Peyer's patch (tissue), 4 donors: Measurements from ENCODE around the gene TMEM18.

Source experiments
- POLR2A ChIP-seq, 2 donors: fragments of 450-650 bp; IDR thresholded peaks; one replicate each; pipeline ENCODE4 v1.5.1; 2017; ENCODE audit warnings: antibody characterized with exemption in 2 of 2, mild to moderate bottlenecking in 2 of 2, moderate library complexity in 2 of 2
- TF ChIP-seq, protein P1 (sequence below), 6 experiments: fragments of 450-650 bp in 4 of 6; fragments of 200-600 bp in 2 of 6; sonication (generic) in 1 of 6; IDR thresholded peaks; one replicate each; pipeline ENCODE4 v1.5.1; 2017 to 2019; ENCODE audit warnings: antibody characterized with exemption in 6 of 6, mild to moderate bottlenecking in 3 of 6, moderate library complexity in 1 of 6

GRCh38 chr2:665340-666073, 11.7 kb downstream of the TMEM18 start:
- TF ChIP-seq POLR2A (IDR thresholded peaks at IDR 0.05), result no peak
- TF ChIP-seq, protein P1, sequence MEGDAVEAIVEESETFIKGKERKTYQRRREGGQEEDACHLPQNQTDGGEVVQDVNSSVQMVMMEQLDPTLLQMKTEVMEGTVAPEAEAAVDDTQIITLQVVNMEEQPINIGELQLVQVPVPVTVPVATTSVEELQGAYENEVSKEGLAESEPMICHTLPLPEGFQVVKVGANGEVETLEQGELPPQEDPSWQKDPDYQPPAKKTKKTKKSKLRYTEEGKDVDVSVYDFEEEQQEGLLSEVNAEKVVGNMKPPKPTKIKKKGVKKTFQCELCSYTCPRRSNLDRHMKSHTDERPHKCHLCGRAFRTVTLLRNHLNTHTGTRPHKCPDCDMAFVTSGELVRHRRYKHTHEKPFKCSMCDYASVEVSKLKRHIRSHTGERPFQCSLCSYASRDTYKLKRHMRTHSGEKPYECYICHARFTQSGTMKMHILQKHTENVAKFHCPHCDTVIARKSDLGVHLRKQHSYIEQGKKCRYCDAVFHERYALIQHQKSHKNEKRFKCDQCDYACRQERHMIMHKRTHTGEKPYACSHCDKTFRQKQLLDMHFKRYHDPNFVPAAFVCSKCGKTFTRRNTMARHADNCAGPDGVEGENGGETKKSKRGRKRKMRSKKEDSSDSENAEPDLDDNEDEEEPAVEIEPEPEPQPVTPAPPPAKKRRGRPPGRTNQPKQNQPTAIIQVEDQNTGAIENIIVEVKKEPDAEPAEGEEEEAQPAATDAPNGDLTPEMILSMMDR (IDR thresholded peaks at IDR 0.05), result no peak
